BLaER1 treated with 17β-estradiol and CSF1 and Interleukin-3, amounts not matched to agents 10 nM and 100 nM (cell line): ENCODE data around the gene ADAM12.
"Not testable (repeated sequence)": the region's sequence is repeated elsewhere in the genome, so short reads cannot be mapped to it uniquely, and the experiment has no call there.

Experiments
- H3K27ac ChIP-seq, 11 experiments: shearing (Covaris generic); formaldehyde crosslinking; 2 replicates each; pipeline ENCODE4 v1.8.1; 2022
- H3K27me3 ChIP-seq, 11 experiments: shearing (Covaris generic); formaldehyde crosslinking; 2 replicates each; pipeline ENCODE4 v1.8.1; 2022
- H3K36me3 ChIP-seq, 11 experiments: shearing (Covaris generic); formaldehyde crosslinking; 2 replicates each; pipeline ENCODE4 v1.8.1; 2022
- H3K4me1 ChIP-seq, 10 experiments: shearing (Covaris generic); formaldehyde crosslinking; 2 replicates each; pipeline ENCODE4 v1.8.1; 2022
- H3K4me2 ChIP-seq, 11 experiments: shearing (Covaris generic); formaldehyde crosslinking; 2 replicates each; pipeline ENCODE4 v1.8.1; 2022
- H3K4me3 ChIP-seq, 10 experiments: shearing (Covaris generic); formaldehyde crosslinking; 2 replicates each; pipeline ENCODE4 v1.8.1; 2022
- H3K9ac ChIP-seq, 11 experiments: shearing (Covaris generic); formaldehyde crosslinking; 2 replicates each; pipeline ENCODE4 v1.8.1; 2022
- H3K9me3 ChIP-seq, 11 experiments: shearing (Covaris generic); formaldehyde crosslinking; replicated peaks in 1 of 11; 2 replicates each; pipeline ENCODE4 v1.8.1; 2022
- H4K20me1 ChIP-seq, 11 experiments: shearing (Covaris generic); formaldehyde crosslinking; 2 replicates each; pipeline ENCODE4 v1.8.1; 2022
- Cebpa-rat ChIP-seq, 11 experiments: shearing (Covaris generic); IDR thresholded peaks; 2 replicates each; pipeline ENCODE4 v1.8.1; 2022

The ADAM12 gene

DNA sequence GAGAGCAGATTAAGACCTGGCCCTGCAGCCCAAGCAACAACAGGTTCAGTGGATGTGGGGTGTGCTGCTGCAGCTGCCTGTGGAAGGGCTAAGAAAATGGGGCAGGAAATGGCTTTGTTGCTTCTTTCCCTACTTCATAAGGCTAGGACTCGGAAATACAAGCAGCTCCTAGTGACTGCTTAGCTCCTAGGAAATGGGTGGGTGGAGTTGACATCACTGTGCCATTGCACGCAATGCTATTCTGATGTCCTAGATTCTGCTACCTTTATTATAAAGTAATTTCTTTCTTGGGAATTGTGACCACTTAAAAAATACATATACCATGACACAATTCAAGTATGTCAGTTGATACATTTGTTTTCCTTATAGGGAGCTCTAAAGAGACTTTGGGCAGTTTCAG lies 336.1 kb downstream of the ADAM12 start:
- H3K9me3 ChIP-seq: no peaks in the 10 kb centered on the region; a peak in 1 of 22 replicates
- TF ChIP-seq Cebpa-rat (IDR thresholded peaks at IDR 0.05): no peak
- H3K9ac ChIP-seq: no peak overlapping the region
- H3K27ac ChIP-seq: no peak overlapping the region
- no peak overlapping the region for H3K4me2 ChIP-seq
- no peaks in the 10 kb centered on the region for H3K36me3 ChIP-seq
- no peaks in the 10 kb centered on the region for H4K20me1 ChIP-seq
- no peaks in the 10 kb centered on the region for H3K27me3 ChIP-seq
- H3K4me3 ChIP-seq: no peak overlapping the region
- peaks cover 11 to 36% (median 19%) of the 10 kb centered on the region in 10 experiments for H3K4me1 ChIP-seq

- Histone ChIP-seq H3K27ac (peak overlapping the region in 8 of 11 experiments; percentile 19 to 59 (median 38); a peak in 11 of 22 replicates), H3K27me3 (no peaks in the 10 kb centered on the region), H3K9ac (peak overlapping the region in 2 of 11 experiments; percentile 20 to 25; a peak in 1 of 22 replicates), H3K4me3 (no peak overlapping the region), H3K4me2 (peak overlapping the region; percentile 41 to 93 (median 73)), H3K4me1 (peaks cover 11 to 36% (median 19%) of the 10 kb centered on the region in 10 experiments), H3K9me3 (no peaks in the 10 kb centered on the region), H4K20me1 (no peaks in the 10 kb centered on the region), H3K36me3 (no peaks in the 10 kb centered on the region)
- TF ChIP-seq Cebpa-rat (IDR thresholded peaks at IDR 0.05): no peak
These were observed 338.2 kb downstream of the ADAM12 start for GRCh38 chr10:126049759-126050700.

DNA sequence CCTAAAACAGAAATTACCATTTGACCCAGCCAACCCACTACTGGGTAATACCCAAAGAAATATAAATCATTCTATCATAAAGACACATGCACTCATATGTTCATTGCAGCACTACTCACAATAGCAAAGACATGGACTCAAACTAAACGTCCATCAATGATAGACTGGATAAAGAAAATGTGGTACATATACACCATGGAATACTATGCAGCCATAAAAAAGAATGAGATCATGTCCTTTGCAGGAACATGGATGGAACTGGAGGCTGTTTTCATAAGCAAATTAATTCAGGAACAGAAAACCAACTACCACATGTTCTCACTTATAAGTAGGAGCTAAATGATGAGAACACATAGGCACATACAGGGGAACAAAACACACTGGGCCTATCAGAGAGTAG lies 340.5 kb downstream of the ADAM12 start:
- H3K9me3 ChIP-seq, H3K4me3 ChIP-seq, H3K4me2 ChIP-seq, H3K27ac ChIP-seq, H4K20me1 ChIP-seq, H3K9ac ChIP-seq, H3K27me3 ChIP-seq, H3K36me3 ChIP-seq: not testable (repeated sequence)
- peaks cover 13 to 42% (median 22%) of the 10 kb centered on the region in 10 experiments for H3K4me1 ChIP-seq

GRCh38 chr10:126046831-126047230 lies 341.4 kb downstream of the ADAM12 start:
- Histone ChIP-seq H3K27me3 (no peaks in the 10 kb centered on the region), H3K36me3 (no peaks in the 10 kb centered on the region), H4K20me1 (no peaks in the 10 kb centered on the region), H3K4me3 (no peak overlapping the region), H3K4me2 (no peak overlapping the region), H3K9me3 (no peaks in the 10 kb centered on the region), H3K4me1 (peaks cover 22 to 41% (median 31%) of the 10 kb centered on the region in 10 experiments), H3K27ac (no peak overlapping the region), H3K9ac (no peak overlapping the region)
- no peak for TF ChIP-seq Cebpa-rat (IDR thresholded peaks at IDR 0.05)

GRCh38 chr10:126045861-126046260 lies 342.4 kb downstream of the ADAM12 start:
- Histone ChIP-seq H3K4me2 (no peak overlapping the region), H3K4me1 (peaks cover 32 to 45% (median 39%) of the 10 kb centered on the region in 10 experiments), H3K4me3 (no peak overlapping the region), H3K36me3 (no peaks in the 10 kb centered on the region), H3K27ac (no peak overlapping the region), H4K20me1 (no peaks in the 10 kb centered on the region), H3K9me3 (no peaks in the 10 kb centered on the region), H3K27me3 (no peaks in the 10 kb centered on the region), H3K9ac (no peak overlapping the region)
- no peak for TF ChIP-seq Cebpa-rat (IDR thresholded peaks at IDR 0.05)

DNA sequence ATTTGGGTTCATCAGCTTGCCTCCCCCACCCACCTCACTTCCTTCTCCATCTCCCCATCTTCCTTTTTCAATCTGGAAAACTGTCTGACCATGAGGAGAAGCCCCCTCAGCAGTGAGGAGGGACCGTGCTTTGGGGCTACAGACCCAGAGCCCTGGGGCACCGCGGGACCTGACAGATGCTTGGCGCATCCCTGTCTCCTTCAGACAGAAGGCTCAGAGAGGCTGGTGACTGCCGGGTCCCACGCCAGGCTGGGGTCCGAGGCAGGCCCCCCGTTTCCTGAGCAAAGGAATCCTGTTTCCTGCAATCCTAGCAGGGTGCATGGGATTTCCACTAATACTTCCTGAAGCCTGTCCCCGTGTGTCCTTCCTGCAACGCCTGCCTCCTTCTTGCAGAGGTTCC lies 344.9 kb downstream of the ADAM12 start:
- H4K20me1 ChIP-seq: no peaks in the 10 kb centered on the region
- H3K4me2 ChIP-seq: peak overlapping the region in 2 of 11 experiments; percentile 74 to 86; a peak in 3 of 22 replicates
- peaks cover 22 to 27% (median 25%) of the 10 kb centered on the region in 10 experiments for H3K4me1 ChIP-seq
- TF ChIP-seq Cebpa-rat (IDR thresholded peaks at IDR 0.05): no peak
- H3K27ac ChIP-seq: peak overlapping the region in 1 of 11 experiments; percentile 73; a peak in 1 of 22 replicates
- H3K4me3 ChIP-seq: no peak overlapping the region
- no peaks in the 10 kb centered on the region for H3K27me3 ChIP-seq
- no peak overlapping the region for H3K9ac ChIP-seq
- H3K9me3 ChIP-seq: no peaks in the 10 kb centered on the region
- H3K36me3 ChIP-seq: no peaks in the 10 kb centered on the region

GRCh38 chr10:126042906-126043305 lies 345.4 kb downstream of the ADAM12 start:
- H3K9ac ChIP-seq: no peak overlapping the region
- H3K27me3 ChIP-seq: no peaks in the 10 kb centered on the region
- H3K4me3 ChIP-seq: no peak overlapping the region
- no peaks in the 10 kb centered on the region for H4K20me1 ChIP-seq
- no peaks in the 10 kb centered on the region for H3K36me3 ChIP-seq
- peak overlapping the region in 4 of 11 experiments; percentile 73 to 86 (median 80); a peak in 5 of 22 replicates for H3K27ac ChIP-seq
- no peak for TF ChIP-seq Cebpa-rat (IDR thresholded peaks at IDR 0.05)
- H3K9me3 ChIP-seq: no peaks in the 10 kb centered on the region
- peaks cover 22 to 27% (median 25%) of the 10 kb centered on the region in 10 experiments for H3K4me1 ChIP-seq
- H3K4me2 ChIP-seq: peak overlapping the region in 9 of 11 experiments; percentile 51 to 86 (median 74); a peak in 14 of 22 replicates

GRCh38 chr10:126042354-126042753 lies 345.9 kb downstream of the ADAM12 start:
- Histone ChIP-seq H3K9me3 (no peaks in the 10 kb centered on the region), H4K20me1 (no peaks in the 10 kb centered on the region), H3K4me1 (peaks cover 22 to 27% (median 25%) of the 10 kb centered on the region in 10 experiments), H3K4me3 (peak overlapping the region in 1 of 10 experiments; percentile 6; a peak in 1 of 20 replicates), H3K36me3 (no peaks in the 10 kb centered on the region), H3K9ac (peak overlapping the region; percentile 34 to 68 (median 51); a peak in 15 of 22 replicates), H3K4me2 (peak overlapping the region; percentile 51 to 86 (median 76)), H3K27me3 (no peaks in the 10 kb centered on the region), H3K27ac (peak overlapping the region; percentile 21 to 86 (median 68); a peak in 20 of 22 replicates)
- TF ChIP-seq Cebpa-rat (IDR thresholded peaks at IDR 0.05): no peak

DNA sequence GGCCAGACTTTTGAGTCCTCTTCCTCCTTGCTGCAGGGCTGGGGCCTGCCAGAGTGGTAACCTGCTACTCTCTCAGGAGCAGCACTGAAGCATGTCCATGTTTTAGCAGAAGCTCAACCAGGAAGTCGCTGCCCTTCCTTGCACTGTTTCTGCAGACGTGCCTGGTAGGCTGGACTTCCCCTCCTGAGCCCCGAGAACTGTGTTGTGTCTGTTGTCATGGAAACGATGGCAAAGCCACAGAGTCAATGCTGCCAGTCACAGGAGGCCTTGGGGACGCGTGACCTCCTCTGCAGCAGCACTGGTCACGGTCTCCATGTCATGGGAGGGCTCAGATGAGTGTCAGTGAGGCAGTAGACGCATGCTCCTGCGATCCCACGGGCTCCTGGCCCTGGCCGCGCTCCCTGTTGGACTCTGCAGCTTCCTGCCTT lies 346.5 kb downstream of the ADAM12 start:
- H3K4me2 ChIP-seq: peak overlapping the region; percentile 51 to 86 (median 76)
- no peaks in the 10 kb centered on the region for H3K36me3 ChIP-seq
- peak overlapping the region in 1 of 10 experiments; percentile 6; a peak in 1 of 20 replicates for H3K4me3 ChIP-seq
- H4K20me1 ChIP-seq: no peaks in the 10 kb centered on the region
- H3K4me1 ChIP-seq: peaks cover 23 to 30% (median 26%) of the 10 kb centered on the region in 10 experiments
- H3K27me3 ChIP-seq: no peaks in the 10 kb centered on the region
- H3K9me3 ChIP-seq: no peaks in the 10 kb centered on the region
- peak overlapping the region; percentile 39 to 68 (median 51); a peak in 17 of 22 replicates for H3K9ac ChIP-seq
- H3K27ac ChIP-seq: peak overlapping the region; percentile 55 to 86 (median 68); a peak in 21 of 22 replicates
- TF ChIP-seq Cebpa-rat (IDR thresholded peaks at IDR 0.05): no peak
